ENCODE measurements around the gene WFDC10B.

- TF ChIP-seq REST (IDR thresholded peaks at IDR 0.05; ENCODE audit: insufficient replicate concordance, low read depth) (no peak), GABPA (IDR thresholded peaks at IDR 0.05; ENCODE audit: low read depth) (no peak), POLR2AphosphoS5 (IDR thresholded peaks at IDR 0.05; ENCODE audit: low read depth) (no peak)
- TF ChIP-seq, protein P1, sequence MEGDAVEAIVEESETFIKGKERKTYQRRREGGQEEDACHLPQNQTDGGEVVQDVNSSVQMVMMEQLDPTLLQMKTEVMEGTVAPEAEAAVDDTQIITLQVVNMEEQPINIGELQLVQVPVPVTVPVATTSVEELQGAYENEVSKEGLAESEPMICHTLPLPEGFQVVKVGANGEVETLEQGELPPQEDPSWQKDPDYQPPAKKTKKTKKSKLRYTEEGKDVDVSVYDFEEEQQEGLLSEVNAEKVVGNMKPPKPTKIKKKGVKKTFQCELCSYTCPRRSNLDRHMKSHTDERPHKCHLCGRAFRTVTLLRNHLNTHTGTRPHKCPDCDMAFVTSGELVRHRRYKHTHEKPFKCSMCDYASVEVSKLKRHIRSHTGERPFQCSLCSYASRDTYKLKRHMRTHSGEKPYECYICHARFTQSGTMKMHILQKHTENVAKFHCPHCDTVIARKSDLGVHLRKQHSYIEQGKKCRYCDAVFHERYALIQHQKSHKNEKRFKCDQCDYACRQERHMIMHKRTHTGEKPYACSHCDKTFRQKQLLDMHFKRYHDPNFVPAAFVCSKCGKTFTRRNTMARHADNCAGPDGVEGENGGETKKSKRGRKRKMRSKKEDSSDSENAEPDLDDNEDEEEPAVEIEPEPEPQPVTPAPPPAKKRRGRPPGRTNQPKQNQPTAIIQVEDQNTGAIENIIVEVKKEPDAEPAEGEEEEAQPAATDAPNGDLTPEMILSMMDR (IDR thresholded peaks at IDR 0.05; ENCODE audit: insufficient read depth, low read length): peak; percentile 2
These were observed 18.9 kb downstream of the WFDC10B start for GRCh38 chr20:45685896-45686295.

All from HL-60 (cell line).